GM08714 (cell line): ENCODE results near the gene GGCX.

ENCODE experiments used
- H3K4me3 ChIP-seq: fragments of 200-500 bp; sonication (Bioruptor generic); 2 replicates; pipeline ENCODE4 v1.5.1; 2014; ENCODE audit warnings: mild to moderate bottlenecking, low read length, inconsistent platforms
- ZNF274 ChIP-seq: IDR thresholded peaks from 2 replicates; pipeline ENCODE4 v1.6.1; 2012; ENCODE audit warnings: mild to moderate bottlenecking, low read depth, low read length

GGCX gene

DNA sequence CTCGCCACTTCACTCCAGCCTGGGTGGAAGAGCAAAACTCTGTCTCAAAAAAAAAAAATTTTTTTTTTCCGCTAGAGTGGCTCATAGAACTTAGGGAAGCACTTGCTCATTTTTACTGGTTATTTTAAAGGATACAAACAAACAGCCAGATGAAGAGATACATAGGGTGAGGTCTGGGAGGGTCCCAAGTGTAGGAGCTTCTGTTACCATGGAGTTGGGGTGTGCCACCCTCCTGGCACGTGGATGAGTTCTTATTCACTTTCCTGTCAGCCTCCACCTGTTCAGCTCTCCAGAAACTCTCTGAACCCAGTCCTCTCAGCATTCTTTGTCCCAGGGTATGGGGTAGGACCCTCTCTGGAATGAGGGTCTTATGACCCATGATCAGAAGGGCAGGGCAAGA is 27.2 kb downstream of the GGCX start:
- TF ChIP-seq ZNF274 = no peak
- H3K4me3 ChIP-seq = no peak overlapping the region

DNA sequence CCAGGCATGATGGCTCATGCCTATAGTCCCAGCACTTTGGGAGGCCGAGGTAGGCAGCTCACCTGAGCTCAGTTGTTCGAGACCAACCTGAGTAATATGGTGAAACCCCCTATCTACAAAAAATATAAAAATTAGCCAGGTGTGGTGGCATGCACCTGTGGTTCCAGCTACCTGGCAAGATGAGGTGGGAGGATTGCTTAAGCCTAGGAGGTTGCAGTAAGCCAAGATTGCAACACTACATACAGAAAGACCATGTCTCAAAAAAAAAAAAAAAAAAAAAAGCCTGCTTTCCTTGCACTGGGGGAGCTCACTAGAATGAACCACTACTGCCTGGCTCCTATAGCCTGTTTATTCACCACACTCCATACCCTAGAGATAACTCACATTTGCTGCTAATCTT is 29.7 kb downstream of the GGCX start:
- H3K4me3 ChIP-seq = no peak overlapping the region
- TF ChIP-seq ZNF274 = no peak

DNA sequence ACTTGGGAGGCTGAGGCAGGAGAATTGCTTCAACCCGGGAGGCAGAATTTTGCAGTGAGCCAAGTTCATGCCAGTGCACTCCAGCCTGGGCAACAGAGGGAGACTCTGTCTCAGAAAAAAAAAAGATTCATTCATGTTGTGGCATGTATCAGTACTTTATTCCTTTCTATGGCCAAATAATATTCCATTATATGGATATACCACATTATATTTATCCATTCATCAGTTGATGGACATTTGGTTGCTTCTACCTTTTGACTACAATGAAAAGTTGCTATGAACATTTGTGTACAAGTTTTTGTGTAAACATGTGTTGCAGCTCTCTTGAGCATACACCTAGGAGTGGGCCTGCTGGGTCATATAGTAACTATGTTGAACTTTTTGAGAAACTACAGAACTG is 31.5 kb downstream of the GGCX start:
- H3K4me3 ChIP-seq = no peak overlapping the region
- no peak for TF ChIP-seq ZNF274

DNA sequence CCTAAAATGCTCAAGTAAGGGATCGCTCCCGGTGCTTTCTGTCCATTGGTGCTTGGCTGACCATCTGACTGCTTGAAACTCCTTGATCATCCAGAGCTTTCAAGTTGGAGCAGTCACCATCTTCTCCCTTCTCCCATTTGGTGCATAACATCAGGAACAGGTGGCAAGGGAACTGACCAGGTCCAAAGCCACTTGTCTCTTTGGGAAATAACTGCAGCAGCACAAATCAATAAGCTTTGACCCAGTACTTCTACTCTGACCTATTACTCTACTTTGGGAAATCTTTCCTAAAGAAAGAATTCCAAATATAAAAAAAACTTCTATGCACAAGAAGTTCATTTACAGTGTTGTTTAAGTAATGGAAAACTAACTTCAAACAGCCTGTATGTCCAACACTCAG is 32.9 kb downstream of the GGCX start:
- H3K4me3 ChIP-seq = no peak overlapping the region
- no peak for TF ChIP-seq ZNF274

DNA sequence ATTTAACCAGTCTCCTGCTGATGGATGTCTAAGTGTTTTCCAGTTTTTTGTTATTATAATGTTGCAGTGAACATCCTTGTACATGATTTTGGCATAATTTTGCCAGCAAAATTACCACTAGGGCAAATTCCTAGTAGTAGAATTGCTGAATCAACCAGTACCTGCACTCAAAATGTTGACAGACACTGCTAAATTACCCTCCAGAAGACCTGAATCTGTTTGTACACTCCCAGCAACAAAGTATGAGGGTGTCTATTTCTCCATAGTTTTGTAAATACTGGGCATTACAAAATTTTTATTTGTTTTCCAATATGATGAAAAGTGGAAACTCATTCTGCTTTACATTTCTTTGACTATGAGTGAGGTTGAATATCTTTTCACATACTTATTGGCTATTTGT is 33.5 kb downstream of the GGCX start:
- no peak for TF ChIP-seq ZNF274
- H3K4me3 ChIP-seq = no peak overlapping the region

DNA sequence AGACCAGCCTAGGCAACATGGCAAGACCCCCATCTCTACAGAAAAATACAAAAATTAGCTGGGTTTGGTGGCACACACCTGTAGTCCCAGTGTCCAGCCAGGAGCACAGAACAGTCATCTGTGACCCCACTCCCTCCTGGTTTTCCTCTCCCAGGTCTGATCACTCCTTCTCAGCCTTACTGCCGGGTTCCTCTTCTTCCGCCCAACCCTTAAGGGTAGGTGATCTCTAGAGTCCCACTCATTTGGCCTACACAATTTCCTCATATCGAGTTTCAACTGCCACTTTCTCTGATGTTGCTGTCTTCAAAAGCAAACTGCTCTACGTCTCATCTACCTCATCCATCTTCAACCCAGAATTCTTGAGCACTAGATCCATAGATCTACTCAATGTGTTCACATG is 35.7 kb downstream of the GGCX start:
- no peak overlapping the region for H3K4me3 ChIP-seq
- TF ChIP-seq ZNF274 = no peak

DNA sequence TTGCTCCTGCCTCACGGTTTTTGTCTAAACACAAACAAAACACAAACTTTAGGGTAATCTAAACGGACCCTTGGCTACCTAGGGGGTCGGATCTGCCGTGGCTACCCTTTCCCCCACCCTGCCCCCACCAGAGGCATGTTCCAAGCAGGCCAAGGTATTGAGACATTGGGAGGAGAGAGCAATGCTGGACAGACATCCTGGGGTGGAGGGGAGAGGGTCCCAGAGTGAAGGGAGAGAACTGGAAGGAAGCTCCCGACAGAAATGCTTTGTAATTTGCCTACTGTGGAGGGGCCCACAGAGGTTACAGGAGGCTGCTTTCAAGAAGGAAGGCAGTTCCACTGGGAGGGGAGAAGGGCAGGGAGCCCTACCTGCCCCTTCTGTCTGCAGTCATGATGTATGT is 36.3 kb downstream of the GGCX start:
- H3K4me3 ChIP-seq = no peak overlapping the region

DNA sequence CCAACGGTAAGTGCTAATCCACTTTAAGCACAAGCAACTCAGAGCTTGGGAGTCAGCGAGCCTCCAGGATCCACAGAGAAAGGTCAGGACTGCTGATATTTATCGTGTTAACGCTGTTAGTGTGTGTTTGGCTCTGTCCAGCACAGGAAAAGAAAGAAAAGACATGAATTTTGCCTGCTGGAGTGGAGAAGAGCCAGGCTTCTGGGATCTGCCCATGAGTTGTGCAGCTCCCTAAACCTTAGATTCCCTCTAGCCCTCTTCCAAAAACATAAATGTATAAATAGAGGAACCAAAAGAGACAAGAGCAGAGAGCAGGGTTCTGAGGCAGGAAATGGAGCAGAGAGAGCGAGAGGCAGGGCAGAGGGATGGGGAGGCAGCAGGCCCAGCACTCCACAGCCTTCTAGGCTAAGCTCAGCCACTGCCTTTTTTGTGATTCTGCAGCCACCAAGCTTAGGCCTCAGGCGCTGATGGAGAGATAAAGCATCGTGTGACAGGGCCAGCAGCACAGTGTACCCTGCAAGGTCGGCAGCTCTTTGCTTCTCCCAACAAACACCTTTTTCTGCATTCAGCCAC is 36.9 kb downstream of the GGCX start:
- no peak for TF ChIP-seq ZNF274
- no peak overlapping the region for H3K4me3 ChIP-seq

More for the DNA sequence above, 36.3 kb downstream of the GGCX start:
- no peak for TF ChIP-seq ZNF274

DNA sequence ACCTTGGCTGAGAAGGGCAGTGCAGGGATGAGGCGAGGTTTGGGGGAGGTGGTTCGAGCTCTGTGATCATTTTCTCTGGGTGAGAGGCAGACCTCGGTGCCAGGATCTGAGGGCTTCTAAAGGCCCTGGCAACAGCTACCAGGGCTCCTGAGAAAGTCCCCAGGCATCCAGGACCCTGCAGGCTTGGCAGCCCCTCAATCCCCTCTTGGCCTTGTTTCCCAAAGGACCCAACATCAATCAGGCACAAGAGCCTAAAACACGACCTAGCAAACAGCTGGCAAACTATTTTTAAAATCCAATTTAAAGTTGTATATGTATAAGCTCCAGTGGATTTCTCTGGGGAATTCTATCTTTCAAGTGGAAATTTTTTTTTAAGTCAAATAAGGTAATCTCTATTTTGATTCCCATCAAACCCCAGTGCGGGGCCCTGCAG is 37.4 kb downstream of the GGCX start:
- H3K4me3 ChIP-seq = no peak overlapping the region

DNA sequence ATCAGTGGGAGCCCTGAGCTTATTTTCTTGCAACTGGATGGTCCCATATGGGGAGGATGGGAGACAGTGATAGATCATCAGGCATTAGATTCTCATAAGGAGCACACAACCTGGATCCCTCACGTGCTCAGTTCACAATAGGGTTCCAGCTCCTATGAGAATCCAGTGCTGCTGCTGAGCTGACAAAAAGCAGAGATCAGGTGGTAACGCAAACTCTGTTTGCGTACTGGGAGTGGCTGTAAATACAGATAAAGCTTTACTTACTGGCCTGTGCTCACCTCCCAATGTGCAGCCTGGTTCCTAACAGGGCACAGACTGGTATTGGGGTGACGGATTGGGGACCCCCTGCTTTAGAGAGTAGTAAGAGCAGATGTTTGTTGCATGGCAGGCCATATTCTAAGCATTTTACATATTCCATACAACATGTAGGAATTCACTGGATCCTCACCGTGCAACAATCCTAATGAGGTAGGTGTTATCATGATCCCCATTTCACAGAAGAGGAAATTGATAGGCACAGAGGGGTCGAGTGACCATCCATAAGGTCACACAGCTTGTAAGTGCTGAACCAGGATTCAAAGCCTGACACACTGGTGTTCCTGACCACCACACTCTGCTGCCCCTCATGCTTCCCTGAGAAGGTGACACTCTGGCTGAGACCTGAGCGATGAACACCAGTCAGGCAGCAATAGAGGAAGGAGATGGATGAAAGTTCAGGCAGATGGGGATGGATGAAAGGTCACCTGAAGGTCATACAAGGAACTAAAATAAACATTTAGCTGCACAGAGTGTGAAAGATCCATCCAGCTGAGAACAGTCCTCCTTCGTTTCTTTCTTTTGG is 38.0 kb downstream of the GGCX start:
- TF ChIP-seq ZNF274 = no peak
- H3K4me3 ChIP-seq = no peak overlapping the region

More for the DNA sequence above, 37.4 kb downstream of the GGCX start:
- no peak for TF ChIP-seq ZNF274

DNA sequence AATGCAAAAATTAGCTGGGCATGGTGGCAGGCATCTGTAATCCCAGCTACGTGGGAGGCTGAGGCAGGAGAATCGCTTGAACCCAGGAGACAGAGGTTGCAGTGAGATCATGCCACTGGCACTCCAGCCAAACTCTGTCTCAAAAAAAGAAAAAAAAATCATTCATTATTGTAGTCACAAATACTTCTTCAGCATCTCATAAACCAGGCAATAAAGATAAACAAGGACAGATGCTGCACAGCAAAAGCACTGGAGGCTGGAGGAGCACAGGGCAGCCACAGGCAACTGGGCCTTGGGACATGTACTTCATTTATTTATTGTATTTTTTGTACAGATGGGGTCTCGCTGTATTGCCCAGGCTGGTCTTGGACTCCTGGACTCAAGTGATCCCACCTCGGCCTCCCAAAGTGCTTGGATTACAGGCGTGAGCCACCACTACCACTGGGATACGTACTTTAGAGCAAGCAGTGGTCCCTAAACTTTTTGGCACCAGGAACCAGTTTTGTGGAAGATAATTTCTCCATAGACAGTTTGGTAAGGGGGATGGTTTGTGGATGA is 39.1 kb downstream of the GGCX start:
- no peak overlapping the region for H3K4me3 ChIP-seq
- TF ChIP-seq ZNF274 = no peak

DNA sequence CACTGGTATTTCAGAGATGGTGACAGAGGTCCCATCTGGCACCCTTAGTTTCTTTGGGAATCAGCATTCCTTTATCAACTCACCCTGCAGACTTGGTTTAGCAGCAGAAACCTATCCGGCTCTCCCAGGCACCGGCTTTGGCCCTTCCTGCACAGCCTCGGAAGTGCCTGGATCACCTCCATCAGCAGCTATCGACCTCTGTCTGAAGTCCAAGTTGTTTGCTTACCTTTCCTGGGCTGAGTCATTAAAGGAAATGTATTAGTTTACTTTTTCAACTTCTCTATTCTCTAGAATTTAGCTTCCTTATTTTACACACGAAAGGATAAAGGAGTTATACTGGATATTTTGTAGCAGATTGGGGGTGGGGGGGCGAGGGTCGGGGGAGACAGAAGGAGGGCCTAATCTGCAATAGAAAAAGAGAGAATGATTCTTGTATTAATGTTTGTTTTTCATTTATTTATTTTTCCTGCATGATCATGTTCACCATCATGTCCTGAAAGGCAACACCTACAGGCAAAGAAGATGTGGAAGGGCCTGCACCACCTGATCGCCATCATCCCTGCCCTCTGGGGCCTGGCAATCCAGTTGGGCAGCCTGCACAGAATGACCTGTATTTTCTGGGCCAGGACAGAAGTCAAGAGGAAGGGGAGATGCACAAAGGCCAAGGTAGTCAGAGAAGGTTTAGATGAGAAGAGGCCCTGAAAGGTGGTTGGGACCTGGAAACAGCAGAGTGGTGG is 44.5 kb downstream of the GGCX start:
- TF ChIP-seq ZNF274 = no peak
- no peak overlapping the region for H3K4me3 ChIP-seq

DNA sequence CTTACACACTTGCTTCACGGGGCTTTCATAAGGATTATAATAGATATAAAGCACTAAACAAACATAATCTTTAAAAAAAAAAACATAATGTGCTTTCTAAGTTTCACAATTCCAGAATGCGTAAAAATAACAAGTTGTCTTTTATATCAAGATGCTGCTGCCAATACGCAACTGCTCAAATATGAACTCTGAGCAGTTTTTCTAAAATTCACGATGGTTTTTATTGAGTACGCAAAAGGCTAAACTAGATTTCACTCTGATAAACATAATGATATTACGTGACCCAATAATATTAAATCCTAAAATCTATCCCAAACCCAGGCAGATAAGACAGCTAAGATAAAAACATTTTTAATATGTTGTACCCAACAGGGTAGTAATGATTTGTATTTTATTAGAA is 47.0 kb downstream of the GGCX start:
- TF ChIP-seq ZNF274 = no peak
- H3K4me3 ChIP-seq = no peak overlapping the region

DNA sequence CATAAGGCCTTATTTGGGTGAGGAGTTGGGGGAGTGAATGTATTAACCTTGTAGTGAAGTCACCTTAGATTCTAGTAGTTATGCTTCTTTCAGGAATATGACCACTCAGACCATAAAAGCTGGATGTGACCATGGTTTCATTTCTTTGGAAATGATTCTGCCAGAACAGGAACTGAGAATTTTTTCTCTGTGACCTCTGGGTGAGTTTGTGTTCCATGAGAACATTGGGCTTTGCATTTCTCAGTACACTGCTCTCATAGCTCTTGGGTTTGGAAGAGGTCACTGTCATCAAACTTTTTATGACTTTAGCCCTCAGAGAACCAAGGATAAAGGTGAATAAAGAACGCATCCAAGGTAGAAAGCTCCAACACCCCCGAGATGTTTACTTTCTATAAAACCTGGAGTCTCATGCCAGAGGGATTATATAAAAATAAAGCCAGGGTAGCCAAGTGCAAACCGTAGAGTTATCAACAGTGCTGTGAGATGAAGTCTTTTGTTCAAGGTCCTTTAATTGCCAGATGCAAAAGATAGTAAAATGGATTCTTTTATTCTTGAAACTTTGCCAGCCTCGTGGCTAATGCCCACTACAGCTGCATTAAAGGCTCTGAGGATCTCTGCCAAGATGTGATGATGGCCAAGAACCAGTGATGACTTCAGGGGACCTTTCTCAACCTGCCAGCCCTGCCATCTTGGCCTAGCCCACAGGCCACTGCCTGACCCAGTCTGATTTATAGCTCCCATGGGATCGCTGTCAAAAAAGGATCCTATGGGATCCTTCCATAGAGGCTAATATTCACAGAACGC is 50.1 kb downstream of the GGCX start:
- no peak for TF ChIP-seq ZNF274
- H3K4me3 ChIP-seq = no peak overlapping the region
